Subcutaneous adipose tissue (tissue), 4 donors: ENCODE data around the gene PRKCD. TPM values are rescaled to one million over a fixed set of nuclear protein-coding genes. Genes with fewer than 3 reads are reported as not detected.

Experiments
- total RNA-seq, 4 donors: library from RNA; depleted of rRNA; stranded (reverse); fragments of >200 nt; gene quantifications; one replicate each; pipeline ENCODE4 v1.1.0, GENCODE V29; 2016
- TF ChIP-seq, protein P1 (sequence below): fragments of 450-650 bp; IDR thresholded peaks from one replicate; pipeline ENCODE4 v1.5.1; 2016; ENCODE audit warnings: low read depth, mild to moderate bottlenecking, control low read depth, antibody characterized with exemption, moderate library complexity

Gene PRKCD
- total RNA-seq, 4 donors from 2014 or later: 26.2 to 84.0 (median 48.0) TPM

DNA sequence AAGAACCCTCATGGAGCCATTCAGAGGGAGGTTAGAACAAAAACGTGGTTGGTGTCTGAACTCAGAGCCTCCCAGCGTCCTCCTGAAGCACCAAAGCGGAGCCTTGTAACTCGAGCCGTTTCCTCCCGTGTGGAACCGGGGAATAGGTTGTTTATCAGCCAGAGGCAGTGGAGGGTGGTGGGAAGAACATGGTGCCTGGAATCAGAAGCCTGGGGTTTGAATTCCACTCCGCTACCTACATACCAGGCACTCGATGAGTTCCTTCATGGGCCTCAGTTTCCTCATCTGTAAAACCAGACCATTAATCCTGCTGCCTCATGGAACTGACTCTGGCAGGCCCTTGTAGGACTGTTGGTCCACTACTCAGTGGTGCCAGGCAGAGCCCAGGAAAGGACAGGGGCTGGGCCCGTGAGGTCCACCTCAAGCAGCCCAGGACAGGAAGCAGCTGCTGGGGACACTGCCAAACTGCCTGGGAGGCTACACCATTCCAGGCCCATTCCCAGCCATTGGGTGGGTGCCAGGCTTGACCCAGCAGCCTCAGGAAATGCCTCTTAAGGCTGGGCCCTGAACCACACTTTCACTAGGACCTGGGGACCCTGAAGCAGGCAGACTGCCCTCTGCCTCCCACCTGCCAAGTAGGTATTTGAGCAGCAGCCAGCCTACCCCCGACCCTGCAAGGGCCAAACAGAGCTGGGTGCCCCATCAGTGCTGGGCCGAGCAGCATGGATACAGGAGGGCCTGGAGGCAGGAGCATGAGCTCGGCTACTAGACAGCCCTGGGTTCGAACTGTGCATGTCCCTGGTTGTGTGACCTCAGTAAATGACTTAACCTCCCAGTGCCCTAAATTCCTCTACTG, 33.4 kb downstream of the PRKCD start:
- TF ChIP-seq, protein P1, sequence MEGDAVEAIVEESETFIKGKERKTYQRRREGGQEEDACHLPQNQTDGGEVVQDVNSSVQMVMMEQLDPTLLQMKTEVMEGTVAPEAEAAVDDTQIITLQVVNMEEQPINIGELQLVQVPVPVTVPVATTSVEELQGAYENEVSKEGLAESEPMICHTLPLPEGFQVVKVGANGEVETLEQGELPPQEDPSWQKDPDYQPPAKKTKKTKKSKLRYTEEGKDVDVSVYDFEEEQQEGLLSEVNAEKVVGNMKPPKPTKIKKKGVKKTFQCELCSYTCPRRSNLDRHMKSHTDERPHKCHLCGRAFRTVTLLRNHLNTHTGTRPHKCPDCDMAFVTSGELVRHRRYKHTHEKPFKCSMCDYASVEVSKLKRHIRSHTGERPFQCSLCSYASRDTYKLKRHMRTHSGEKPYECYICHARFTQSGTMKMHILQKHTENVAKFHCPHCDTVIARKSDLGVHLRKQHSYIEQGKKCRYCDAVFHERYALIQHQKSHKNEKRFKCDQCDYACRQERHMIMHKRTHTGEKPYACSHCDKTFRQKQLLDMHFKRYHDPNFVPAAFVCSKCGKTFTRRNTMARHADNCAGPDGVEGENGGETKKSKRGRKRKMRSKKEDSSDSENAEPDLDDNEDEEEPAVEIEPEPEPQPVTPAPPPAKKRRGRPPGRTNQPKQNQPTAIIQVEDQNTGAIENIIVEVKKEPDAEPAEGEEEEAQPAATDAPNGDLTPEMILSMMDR: no peak

DNA sequence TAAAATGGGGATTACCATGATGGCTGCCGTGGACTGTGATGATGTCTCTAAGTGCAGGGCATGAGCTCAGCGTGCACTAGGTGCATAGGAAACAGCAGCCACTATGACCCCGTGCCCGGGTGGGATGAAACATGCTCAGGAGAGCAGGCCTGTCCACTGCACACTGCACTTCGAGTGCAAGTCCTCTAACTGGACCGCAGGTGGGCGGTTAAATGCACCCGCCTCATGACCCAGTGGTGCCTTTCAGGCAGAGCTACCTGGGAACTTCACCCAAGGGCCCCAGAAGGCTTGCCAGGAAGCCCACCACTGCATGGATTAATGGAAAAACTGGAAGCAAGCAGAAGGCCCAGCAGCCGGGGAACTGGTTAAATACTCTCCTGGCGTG, 34.0 kb downstream of the PRKCD start:
- TF ChIP-seq, protein P1: no peak

DNA sequence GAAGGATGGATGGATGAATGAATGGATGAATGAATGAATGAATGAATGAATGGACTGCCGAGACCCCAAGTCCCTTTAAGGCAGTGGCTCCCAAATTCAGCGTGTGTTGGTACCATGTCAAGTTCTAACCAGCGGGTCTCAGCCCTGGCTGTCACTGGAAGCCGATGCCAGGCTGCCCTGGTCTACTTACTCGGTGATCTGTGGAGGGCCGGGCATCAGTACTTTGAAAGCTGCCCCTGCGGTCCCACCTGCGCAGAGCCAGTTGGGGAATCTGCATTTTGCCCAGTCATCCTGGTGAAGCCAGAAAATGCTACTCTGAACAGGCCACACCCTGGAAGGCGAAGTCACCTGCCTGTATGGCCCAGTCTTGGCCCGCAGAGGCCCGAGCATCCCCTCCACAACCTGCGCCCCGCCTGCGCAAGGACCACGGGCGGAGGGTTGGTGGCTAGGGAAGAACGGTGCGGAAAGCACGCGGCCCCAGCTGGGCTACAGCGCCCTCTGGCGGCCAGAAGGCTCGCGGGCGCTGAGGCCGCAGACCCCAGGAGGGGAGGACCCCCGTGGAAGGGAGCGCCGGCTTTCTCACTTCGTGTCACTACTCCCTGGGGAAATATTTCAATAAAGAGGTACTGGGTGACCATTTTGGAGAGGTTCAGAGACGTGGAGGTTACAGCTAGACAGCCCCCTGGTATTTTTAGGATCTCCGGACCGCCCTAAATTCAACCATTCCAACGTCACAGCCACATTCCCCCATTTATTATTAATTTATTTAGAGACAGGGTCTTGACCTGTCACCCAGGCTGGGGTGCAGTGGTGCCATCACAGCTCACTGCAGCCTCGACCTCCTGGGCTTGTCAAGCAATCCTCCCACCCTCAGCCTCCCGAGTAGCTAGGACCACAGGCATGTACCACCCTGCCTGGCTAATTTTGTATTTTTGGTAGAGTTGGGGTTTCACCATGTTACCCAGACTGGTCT, 34.9 kb downstream of the PRKCD start:
- TF ChIP-seq, protein P1: no peak

DNA sequence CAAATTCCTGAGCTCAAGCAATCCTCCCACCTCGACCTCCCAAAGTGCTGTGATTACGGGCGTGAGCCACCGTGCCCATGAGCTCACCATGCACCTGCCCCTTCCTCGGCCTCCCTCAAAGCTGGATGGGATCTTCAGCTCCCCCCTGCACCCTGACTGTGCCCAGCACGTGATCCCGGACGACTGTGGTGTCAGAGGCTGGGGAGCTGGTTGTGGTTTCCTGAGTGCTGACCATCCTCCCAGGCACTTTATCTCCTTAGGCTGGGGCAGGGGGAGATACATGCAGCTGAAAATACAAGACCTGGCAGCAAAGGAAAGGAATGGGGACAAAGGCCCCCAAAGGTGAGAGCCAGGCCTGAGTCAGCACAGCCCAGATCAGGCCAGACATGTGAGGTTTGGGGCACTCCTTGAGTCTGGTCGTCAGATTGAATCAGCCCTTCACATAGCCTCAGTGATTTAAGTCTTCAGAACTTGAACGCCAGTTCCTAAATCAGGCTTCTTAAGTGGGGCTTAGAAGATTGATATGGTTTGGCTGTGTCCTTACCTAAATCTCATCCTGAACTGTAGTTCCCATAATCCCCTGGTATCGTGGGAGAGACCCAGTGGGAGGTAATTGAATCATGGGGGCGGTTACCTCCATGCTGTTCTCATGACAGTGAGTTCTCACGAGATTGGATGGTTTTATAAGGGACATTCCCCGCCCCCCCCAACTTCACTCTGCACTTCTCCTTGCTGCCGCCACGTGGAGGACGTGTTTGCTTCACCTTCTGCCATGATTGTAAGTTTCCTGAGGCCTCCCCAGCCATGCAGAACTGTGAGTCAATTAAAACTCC, 35.8 kb downstream of the PRKCD start:
- TF ChIP-seq, protein P1: no peak

DNA sequence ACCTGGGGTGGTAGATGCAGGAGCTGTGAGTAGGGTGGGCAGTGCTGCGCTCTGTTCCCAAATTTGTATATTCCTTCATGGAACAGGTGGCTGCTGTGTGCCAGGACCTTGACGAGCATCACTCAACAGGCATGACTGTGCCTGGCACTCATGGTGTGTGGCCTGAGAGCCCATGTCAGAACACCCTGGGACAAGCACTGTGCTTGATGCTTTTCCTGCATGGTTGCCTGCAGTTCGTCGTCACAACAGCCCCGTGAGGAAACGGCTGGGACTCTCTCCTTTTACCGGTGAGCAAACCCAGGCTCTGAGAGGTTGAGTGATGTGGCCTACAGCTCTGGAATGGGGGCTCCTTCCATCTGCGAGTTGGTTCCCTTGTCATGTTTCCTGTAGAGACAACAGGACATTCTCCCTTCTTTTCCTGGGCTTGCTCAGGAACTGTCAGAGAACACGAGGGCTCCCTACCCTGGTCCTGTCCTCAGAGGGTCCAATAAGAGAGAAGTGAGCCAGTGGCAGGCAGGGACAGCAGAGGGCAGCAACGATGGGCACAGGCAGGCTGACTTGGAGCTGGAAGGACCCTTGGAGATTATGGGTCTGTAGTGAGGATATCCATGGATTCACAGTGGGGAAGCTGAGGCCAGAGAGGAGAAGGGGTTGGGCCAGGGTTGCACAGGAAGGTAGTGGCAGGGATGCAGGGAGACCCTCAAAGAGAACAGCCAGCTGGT, 37.4 kb downstream of the PRKCD start:
- TF ChIP-seq, protein P1: no peak

DNA sequence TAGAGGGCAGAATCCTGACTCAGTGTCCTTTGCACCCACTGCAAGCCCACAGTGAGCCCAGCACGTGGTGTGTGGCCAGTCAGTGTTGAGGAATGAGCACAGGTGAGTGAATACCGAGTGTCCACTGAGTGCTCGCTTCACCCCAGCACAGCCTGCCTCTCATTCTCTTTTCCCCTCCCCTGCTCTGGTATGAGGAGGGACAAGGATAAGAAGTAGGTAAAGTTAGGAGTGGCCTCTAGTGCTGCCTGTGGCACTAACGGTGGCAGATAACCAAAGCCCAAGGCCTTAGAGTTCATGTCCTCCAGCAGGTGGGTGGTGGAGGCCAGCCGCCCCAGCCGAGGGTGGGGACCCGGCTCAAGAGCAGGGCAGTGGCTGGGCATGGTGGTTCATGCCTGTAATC, 38.0 kb downstream of the PRKCD start:
- TF ChIP-seq, protein P1: no peak
